HCT116 (cell line): ENCODE measurements around the gene TTLL4. TPM values are rescaled to one million over a fixed set of nuclear protein-coding genes. Genes with fewer than 3 reads are reported as not detected.

ENCODE experiments used
- ATAC-seq: fragments of 200-7000 bp; cut with Tn5 transposase; 2 replicates; pipeline ENCODE4 v1.9.1; 2020; ENCODE audit warnings: mild to moderate bottlenecking, moderate library complexity
- BruUV-seq: library from RNA; stranded (reverse); fragments of 400-500 nt; replicated peaks from 2 replicates; lab custom pipeline; 2021; lab: Mats Ljungman, UMichigan
- CTCF ChIA-PET: fragments of 300-600 bp; sonication (Branson Sonifier 250); formaldehyde crosslinking; loops from one replicate; lab custom pipeline; 2021; ENCODE audit warnings: antibody characterized with exemption; lab: Charles Lee
- POLR2A ChIA-PET: fragments of 300-600, 350-600 bp; sonication (Branson Sonifier 250); formaldehyde crosslinking; loops from one replicate; lab custom pipeline; 2021; ENCODE audit warnings: antibody characterized with exemption; lab: Charles Lee
- RAD21 ChIA-PET, 2 experiments: fragments of 300-600 bp; sonication (Branson Sonifier 250); formaldehyde crosslinking; loops; one replicate each; lab custom pipeline; 2023; ENCODE audit warnings: low total read pairs in 2 of 2; ENCODE audit not compliant: uncharacterized antibody in 2 of 2, unreplicated experiment in 2 of 2, low non-redundant PET in 1 of 2; lab: Charles Lee
- DNase-seq: peaks from one replicate; pipeline ENCODE4 v3.0.0-alpha.2; 2010; ENCODE audit warnings: low read depth, low spot score
- H2AFZ ChIP-seq: fragments of 200-600 bp; shearing (Covaris generic), sonication (generic); 2 replicates; pipeline ENCODE4 v1.6.1; 2017; ENCODE audit warnings: low read depth, mixed run types, mixed read lengths, antibody characterized with exemption, low read length; ENCODE audit not compliant: poor library complexity, severe bottlenecking
- H3K27ac ChIP-seq: 2 replicates; pipeline ENCODE4 v1.5.1; 2012; ENCODE audit warnings: low read depth, low read length
- H3K27me3 ChIP-seq: fragments of 200-600 bp; sonication (generic); 2 replicates; pipeline ENCODE4 v1.6.1; 2016; ENCODE audit warnings: mixed run types, low read length, mixed read lengths; ENCODE audit not compliant: insufficient read depth
- H3K36me3 ChIP-seq, 2 experiments: fragments of 200-500 bp in 1 of 2; fragments of 200-600 bp in 1 of 2; sonication (Bioruptor generic) in 1 of 2; sonication (generic) in 1 of 2; 2 replicates each; pipeline versions ENCODE4 v1.5.1 to v1.6.1; 2014 to 2016; ENCODE audit warnings: low read length in 2 of 2, inconsistent platforms in 1 of 2, mixed read lengths in 1 of 2, mixed run types in 1 of 2; ENCODE audit not compliant: insufficient read depth in 2 of 2, control insufficient read depth in 1 of 2
- H3K4me1 ChIP-seq, 2 experiments: fragments of 200-600 bp in 1 of 2; sonication (generic) in 1 of 2; 2 replicates each; pipeline versions ENCODE4 v1.5.1 to v1.6.1; 2012 to 2017; ENCODE audit warnings: low read length in 2 of 2, inconsistent platforms in 1 of 2, mild to moderate bottlenecking in 1 of 2, mixed read lengths in 1 of 2, mixed run types in 1 of 2, moderate library complexity in 1 of 2; ENCODE audit not compliant: insufficient read depth in 2 of 2, control insufficient read depth in 1 of 2
- H3K4me2 ChIP-seq: fragments of 200-600 bp; sonication (generic); 2 replicates; pipeline ENCODE4 v1.6.1; 2017; ENCODE audit warnings: mixed run types, low read length, mixed read lengths
- H3K4me3 ChIP-seq, 2 experiments: fragments of 200-600 bp in 1 of 2; sonication (generic) in 1 of 2; replicated peaks in 1 of 2; 2 replicates each; pipeline ENCODE4 v1.5.1; 2011 to 2016; ENCODE audit warnings: low read length in 2 of 2, control low read depth in 1 of 2, low read depth in 1 of 2, mild to moderate bottlenecking in 1 of 2, mixed read lengths in 1 of 2, mixed run types in 1 of 2
- H3K79me2 ChIP-seq: fragments of 200-600 bp; sonication (generic); 2 replicates; pipeline ENCODE4 v1.6.1; 2017; ENCODE audit warnings: mild to moderate bottlenecking, mixed run types, low read length, moderate library complexity, mixed read lengths; ENCODE audit not compliant: insufficient read depth
- H3K9ac ChIP-seq: fragments of 200-600 bp; sonication (generic); 2 replicates; pipeline ENCODE4 v1.6.1; 2016; ENCODE audit warnings: low read length, mixed read lengths
- H3K9me2 ChIP-seq: fragments of 200-600 bp; sonication (generic), shearing (Covaris generic); 2 replicates; pipeline ENCODE4 v1.6.1; 2017; ENCODE audit warnings: mixed run types, mild to moderate bottlenecking, moderate library complexity; ENCODE audit not compliant: insufficient read depth
- H3K9me3 ChIP-seq, 2 experiments: fragments of 200-500 bp in 1 of 2; fragments of 200-600 bp in 1 of 2; sonication (Bioruptor generic) in 1 of 2; sonication (generic) in 1 of 2; 2 replicates each; pipeline ENCODE4 v1.6.1; 2014 to 2017; ENCODE audit warnings: low read length in 2 of 2, mixed read lengths in 2 of 2, inconsistent platforms in 1 of 2, low read depth in 1 of 2, mild to moderate bottlenecking in 1 of 2, mixed run types in 1 of 2, moderate library complexity in 1 of 2; ENCODE audit not compliant: control insufficient read depth in 1 of 2, insufficient read depth in 1 of 2
- H4K20me1 ChIP-seq: fragments of 200-600 bp; sonication (generic), shearing (Covaris generic); 2 replicates; pipeline ENCODE4 v1.6.1; 2017; ENCODE audit warnings: mixed run types, mild to moderate bottlenecking, moderate library complexity; ENCODE audit not compliant: insufficient read depth
- EGR1 ChIP-seq: IDR thresholded peaks from 2 replicates; pipeline ENCODE4 v1.6.1; 2012; ENCODE audit warnings: low read depth
- EZH2 ChIP-seq: fragments of 200-600 bp; sonication (generic); IDR thresholded peaks from 2 replicates; pipeline ENCODE4 v1.6.1; 2017; ENCODE audit warnings: antibody characterized with exemption, mixed run types
- EZH2phosphoT487 ChIP-seq: fragments of 200-600 bp; IDR thresholded peaks from 2 replicates; pipeline ENCODE4 v1.6.1; 2018; ENCODE audit warnings: antibody characterized with exemption, borderline replicate concordance
- FOSL1 ChIP-seq: IDR thresholded peaks from 2 replicates; pipeline ENCODE4 v1.6.1; 2012; ENCODE audit warnings: low read depth
- JUND ChIP-seq: IDR thresholded peaks from 2 replicates; pipeline ENCODE4 v1.6.1; 2012
- MAX ChIP-seq: IDR thresholded peaks from 2 replicates; pipeline ENCODE4 v1.6.1; 2012
- POLR2A ChIP-seq: IDR thresholded peaks from 2 replicates; pipeline ENCODE4 v1.7.0; 2011; ENCODE audit warnings: borderline replicate concordance; ENCODE audit not compliant: insufficient read depth, insufficient read length; ENCODE audit errors: extremely low read depth
- POLR2AphosphoS5 ChIP-seq: IDR thresholded peaks from 2 replicates; pipeline ENCODE4 v1.6.1; 2011; ENCODE audit warnings: mild to moderate bottlenecking, low read depth, low read length, moderate library complexity
- SIN3A ChIP-seq: IDR thresholded peaks from 2 replicates; pipeline ENCODE4 v1.6.1; 2012; ENCODE audit warnings: low read depth
- SP1 ChIP-seq: IDR thresholded peaks from 2 replicates; pipeline ENCODE4 v1.6.1; 2012; ENCODE audit warnings: low read depth
- SRF ChIP-seq: IDR thresholded peaks from 2 replicates; pipeline ENCODE4 v1.6.1; 2012; ENCODE audit warnings: low read depth
- TCF7L2 ChIP-seq: IDR thresholded peaks from 2 replicates; pipeline ENCODE4 v1.7.0; 2011; ENCODE audit warnings: borderline replicate concordance, inconsistent platforms; ENCODE audit not compliant: insufficient read depth, insufficient read length; ENCODE audit errors: extremely low read depth
- ZBTB33 ChIP-seq: IDR thresholded peaks from 2 replicates; pipeline ENCODE4 v1.6.1; 2011; ENCODE audit warnings: mild to moderate bottlenecking, low read length, moderate library complexity; ENCODE audit not compliant: insufficient replicate concordance; ENCODE audit errors: extremely low read depth
- ZFX ChIP-seq: fragments of 450-650 bp; IDR thresholded peaks from 2 replicates; pipeline ENCODE4 v1.6.1; 2017
- intact Hi-C: fragments of 100-400 bp; cut with micrococcal nuclease; formaldehyde crosslinking; loops from 2 replicates; pipeline ENCODE4 v1.10.0; 2022
- total RNA-seq: library from RNA; stranded (reverse); gene quantifications from one replicate; pipeline ENCODE4 v1.2.1, GENCODE V29; 2021; ENCODE audit not compliant: unreplicated experiment
- TF ChIP-seq, protein P1 (sequence below), 3 experiments: fragments of 200-600 bp in 1 of 3; sonication (generic) in 1 of 3; IDR thresholded peaks in 2 of 3; conservative IDR thresholded peaks in 1 of 3; 2 replicates each; pipeline ENCODE4 v1.5.1; 2012 to 2017; ENCODE audit warnings: low read depth in 2 of 3, low read length in 2 of 3, antibody characterized with exemption in 1 of 3, borderline replicate concordance in 1 of 3, control low read depth in 1 of 3, mild to moderate bottlenecking in 1 of 3, mixed read lengths in 1 of 3, mixed run types in 1 of 3, moderate library complexity in 1 of 3; ENCODE audit not compliant: insufficient read depth in 1 of 3
- TF ChIP-seq, protein P2 (sequence below): IDR thresholded peaks from 2 replicates; pipeline ENCODE4 v1.6.1; 2012; ENCODE audit warnings: low read depth
- TF ChIP-seq, protein P3 (sequence below): IDR thresholded peaks from 2 replicates; pipeline ENCODE4 v1.6.1; 2012

TTLL4 gene
- total RNA-seq, 1 experiment from 2014 or later: 53.0 TPM

DNA sequence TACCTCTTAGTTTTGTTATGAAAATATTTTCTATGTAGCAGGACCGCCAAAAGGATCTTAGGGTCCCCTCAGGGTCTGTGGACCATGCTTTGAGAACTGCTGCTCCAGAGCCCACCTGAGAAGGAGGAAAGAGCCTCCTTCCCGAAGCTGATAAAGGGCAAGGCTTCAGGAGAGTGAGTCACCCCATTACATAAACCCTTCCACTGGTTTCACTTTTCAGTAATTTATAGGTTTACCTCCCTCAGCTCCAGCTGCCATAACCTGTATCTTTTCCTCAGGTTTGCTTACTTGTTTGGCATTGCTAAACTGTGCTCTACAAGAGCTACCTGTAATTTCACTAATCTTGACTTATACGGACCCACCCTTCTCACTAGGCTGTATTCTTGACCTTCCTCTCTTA lies 6.6 kb downstream of the TTLL4 start (continued):
- TF ChIP-seq EZH2phosphoT487: no peak

GRCh38 chr2:218718058-218718457 lies 7.4 kb downstream of the TTLL4 start:
- TF ChIP-seq SRF (no peak), JUND (no peak), ZFX (no peak), ZBTB33 (no peak), SP1 (no peak), POLR2A (no peak), EZH2phosphoT487 (no peak), TCF7L2 (no peak), MAX (no peak), EGR1 (no peak), EZH2 (no peak), POLR2AphosphoS5 (no peak), SIN3A (no peak), FOSL1 (no peak)
- TF ChIP-seq, protein P1, sequence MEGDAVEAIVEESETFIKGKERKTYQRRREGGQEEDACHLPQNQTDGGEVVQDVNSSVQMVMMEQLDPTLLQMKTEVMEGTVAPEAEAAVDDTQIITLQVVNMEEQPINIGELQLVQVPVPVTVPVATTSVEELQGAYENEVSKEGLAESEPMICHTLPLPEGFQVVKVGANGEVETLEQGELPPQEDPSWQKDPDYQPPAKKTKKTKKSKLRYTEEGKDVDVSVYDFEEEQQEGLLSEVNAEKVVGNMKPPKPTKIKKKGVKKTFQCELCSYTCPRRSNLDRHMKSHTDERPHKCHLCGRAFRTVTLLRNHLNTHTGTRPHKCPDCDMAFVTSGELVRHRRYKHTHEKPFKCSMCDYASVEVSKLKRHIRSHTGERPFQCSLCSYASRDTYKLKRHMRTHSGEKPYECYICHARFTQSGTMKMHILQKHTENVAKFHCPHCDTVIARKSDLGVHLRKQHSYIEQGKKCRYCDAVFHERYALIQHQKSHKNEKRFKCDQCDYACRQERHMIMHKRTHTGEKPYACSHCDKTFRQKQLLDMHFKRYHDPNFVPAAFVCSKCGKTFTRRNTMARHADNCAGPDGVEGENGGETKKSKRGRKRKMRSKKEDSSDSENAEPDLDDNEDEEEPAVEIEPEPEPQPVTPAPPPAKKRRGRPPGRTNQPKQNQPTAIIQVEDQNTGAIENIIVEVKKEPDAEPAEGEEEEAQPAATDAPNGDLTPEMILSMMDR (IDR thresholded peaks at IDR 0.05 in 2 of 3, conservative IDR thresholded peaks at IDR 0.05 in 1 of 3; ENCODE audit: borderline replicate concordance in 1 of 3, insufficient read depth in 1 of 3, low read depth in 2 of 3, low read length in 2 of 3): no peak
- TF ChIP-seq, protein P2, sequence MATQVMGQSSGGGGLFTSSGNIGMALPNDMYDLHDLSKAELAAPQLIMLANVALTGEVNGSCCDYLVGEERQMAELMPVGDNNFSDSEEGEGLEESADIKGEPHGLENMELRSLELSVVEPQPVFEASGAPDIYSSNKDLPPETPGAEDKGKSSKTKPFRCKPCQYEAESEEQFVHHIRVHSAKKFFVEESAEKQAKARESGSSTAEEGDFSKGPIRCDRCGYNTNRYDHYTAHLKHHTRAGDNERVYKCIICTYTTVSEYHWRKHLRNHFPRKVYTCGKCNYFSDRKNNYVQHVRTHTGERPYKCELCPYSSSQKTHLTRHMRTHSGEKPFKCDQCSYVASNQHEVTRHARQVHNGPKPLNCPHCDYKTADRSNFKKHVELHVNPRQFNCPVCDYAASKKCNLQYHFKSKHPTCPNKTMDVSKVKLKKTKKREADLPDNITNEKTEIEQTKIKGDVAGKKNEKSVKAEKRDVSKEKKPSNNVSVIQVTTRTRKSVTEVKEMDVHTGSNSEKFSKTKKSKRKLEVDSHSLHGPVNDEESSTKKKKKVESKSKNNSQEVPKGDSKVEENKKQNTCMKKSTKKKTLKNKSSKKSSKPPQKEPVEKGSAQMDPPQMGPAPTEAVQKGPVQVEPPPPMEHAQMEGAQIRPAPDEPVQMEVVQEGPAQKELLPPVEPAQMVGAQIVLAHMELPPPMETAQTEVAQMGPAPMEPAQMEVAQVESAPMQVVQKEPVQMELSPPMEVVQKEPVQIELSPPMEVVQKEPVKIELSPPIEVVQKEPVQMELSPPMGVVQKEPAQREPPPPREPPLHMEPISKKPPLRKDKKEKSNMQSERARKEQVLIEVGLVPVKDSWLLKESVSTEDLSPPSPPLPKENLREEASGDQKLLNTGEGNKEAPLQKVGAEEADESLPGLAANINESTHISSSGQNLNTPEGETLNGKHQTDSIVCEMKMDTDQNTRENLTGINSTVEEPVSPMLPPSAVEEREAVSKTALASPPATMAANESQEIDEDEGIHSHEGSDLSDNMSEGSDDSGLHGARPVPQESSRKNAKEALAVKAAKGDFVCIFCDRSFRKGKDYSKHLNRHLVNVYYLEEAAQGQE: no peak
- TF ChIP-seq, protein P3, sequence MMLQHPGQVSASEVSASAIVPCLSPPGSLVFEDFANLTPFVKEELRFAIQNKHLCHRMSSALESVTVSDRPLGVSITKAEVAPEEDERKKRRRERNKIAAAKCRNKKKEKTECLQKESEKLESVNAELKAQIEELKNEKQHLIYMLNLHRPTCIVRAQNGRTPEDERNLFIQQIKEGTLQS: no peak
- TF ChIP-seq, all 23 proteins: peak for 0
- POLR2A ChIA-PET: no interaction called here
- Histone ChIP-seq H3K79me2 (peaks cover 97% of the 10 kb centered on the region), H3K4me1 (peaks cover 6 to 14% of the 10 kb centered on the region in 2 experiments; a peak in 3 of 4 replicates), H3K36me3 (peaks cover 4 to 5% of the 10 kb centered on the region in 2 experiments; a peak in 1 of 4 replicates), H3K27me3 (no peaks in the 10 kb centered on the region), H3K4me3 (no peak overlapping the region), H3K27ac (no peak overlapping the region), H4K20me1 (peaks cover 10% of the 10 kb centered on the region; the same call in 1 of the 2 replicates), H3K9me3 (no peaks in the 10 kb centered on the region), H2AFZ (no peak overlapping the region), H3K9me2 (no peaks in the 10 kb centered on the region), H3K9ac (no peak overlapping the region), H3K4me2 (no peak overlapping the region)
- RAD21 ChIA-PET: no interaction called here
- BruUV-seq: no TSS peak
- intact Hi-C loops: no loop called here
- ATAC-seq: no peak
- CTCF ChIA-PET: no interaction called here
- DNase-seq: no peak
